Measurements from ENCODE around the gene MED13L. TPM values are rescaled to one million over a fixed set of nuclear protein-coding genes. Genes with fewer than 3 reads are reported as not detected.

The MED13L gene
- total RNA-seq, 1 experiment from 2014 or later = 62.6 TPM

DNA sequence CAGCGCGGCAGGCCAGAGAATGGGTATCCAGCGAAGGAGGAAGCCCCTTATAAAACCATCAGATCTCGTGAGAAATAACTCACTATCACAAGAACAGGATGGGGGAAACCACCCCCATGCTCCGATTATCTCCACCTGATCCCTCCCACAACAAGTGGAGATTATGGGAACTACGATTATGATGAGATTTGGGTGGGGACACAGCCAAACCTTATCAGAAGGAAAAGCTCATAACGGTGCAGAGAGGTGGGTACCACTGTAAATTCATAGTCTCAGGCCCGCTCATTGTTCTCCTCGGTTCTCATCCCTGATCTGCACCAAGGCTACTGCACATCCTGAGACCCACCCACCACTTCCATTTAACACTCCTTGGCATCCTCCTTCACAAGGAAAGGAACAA lies 326.5 kb downstream of the MED13L start:
- no peak for DNase-seq (ENCODE audit: low spot score)
- in situ Hi-C loops (cut with HindIII; ENCODE audit: low sequenced_read_pairs) = no loop called here

- in situ Hi-C loops (cut with HindIII; ENCODE audit: low sequenced_read_pairs) = no loop called here
- DNase-seq (ENCODE audit: low spot score) = no peak
Observed at GRCh38 chr12:115949675-115950074, 327.8 kb downstream of the MED13L start.

DNA sequence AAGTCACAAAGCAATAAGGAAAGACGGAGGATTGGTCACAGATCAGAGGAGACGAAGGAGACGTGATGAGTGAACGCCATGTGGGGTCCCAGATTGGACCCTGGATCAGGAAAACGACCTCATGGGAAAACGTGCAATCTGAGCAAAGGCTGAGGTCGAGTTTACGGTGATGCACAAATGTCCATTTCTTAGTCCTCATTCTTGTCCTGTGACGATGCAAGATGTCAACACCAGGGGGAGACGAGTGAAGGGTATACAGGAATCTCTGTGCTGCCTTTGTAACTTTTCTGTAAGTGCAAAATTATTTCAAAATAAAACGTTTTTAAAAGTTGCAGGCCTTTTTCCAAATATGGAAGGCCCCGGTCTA lies 329.8 kb downstream of the MED13L start:
- no peak for DNase-seq (ENCODE audit: low spot score)
- in situ Hi-C loops (cut with HindIII; ENCODE audit: low sequenced_read_pairs) = no loop called here

GRCh38 chr12:115946867-115947695 lies 330.4 kb downstream of the MED13L start:
- no peak for DNase-seq (ENCODE audit: low spot score)
- in situ Hi-C loops (cut with HindIII; ENCODE audit: low sequenced_read_pairs) = no loop called here

DNA sequence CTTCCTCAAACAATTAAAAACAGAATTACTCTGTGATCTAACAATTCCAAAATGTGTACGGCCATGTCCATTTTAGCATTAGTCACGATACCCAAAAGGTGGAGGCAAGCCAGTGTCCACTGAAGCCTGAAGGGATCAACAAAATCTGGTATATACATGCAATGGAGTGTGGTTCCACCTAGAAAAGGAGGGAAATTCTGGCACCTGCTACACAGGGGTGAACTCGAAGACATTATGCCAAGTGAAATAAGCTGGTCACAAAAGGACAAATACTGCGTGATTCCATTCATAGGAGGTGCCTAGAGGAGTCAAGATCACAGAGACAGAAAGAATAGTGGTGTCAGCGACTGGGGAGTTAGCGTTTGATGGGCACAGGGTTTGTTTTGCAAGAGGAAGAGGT lies 331.4 kb downstream of the MED13L start:
- no peak for DNase-seq (ENCODE audit: low spot score)
- in situ Hi-C loops (cut with HindIII; ENCODE audit: low sequenced_read_pairs) = no loop called here

GRCh38 chr12:115945491-115945885 lies 332.0 kb downstream of the MED13L start:
- in situ Hi-C loops (cut with HindIII; ENCODE audit: low sequenced_read_pairs) = no loop called here
- DNase-seq (ENCODE audit: low spot score) = no peak

- no peak for DNase-seq (ENCODE audit: low spot score)
- in situ Hi-C loops (cut with HindIII; ENCODE audit: low sequenced_read_pairs) = no loop called here
Observed at GRCh38 chr12:115944837-115945490, 332.5 kb downstream of the MED13L start.

GRCh38 chr12:115944392-115944742 lies 333.1 kb downstream of the MED13L start:
- no peak for DNase-seq (ENCODE audit: low spot score)
- in situ Hi-C loops (cut with HindIII; ENCODE audit: low sequenced_read_pairs) = no loop called here

DNA sequence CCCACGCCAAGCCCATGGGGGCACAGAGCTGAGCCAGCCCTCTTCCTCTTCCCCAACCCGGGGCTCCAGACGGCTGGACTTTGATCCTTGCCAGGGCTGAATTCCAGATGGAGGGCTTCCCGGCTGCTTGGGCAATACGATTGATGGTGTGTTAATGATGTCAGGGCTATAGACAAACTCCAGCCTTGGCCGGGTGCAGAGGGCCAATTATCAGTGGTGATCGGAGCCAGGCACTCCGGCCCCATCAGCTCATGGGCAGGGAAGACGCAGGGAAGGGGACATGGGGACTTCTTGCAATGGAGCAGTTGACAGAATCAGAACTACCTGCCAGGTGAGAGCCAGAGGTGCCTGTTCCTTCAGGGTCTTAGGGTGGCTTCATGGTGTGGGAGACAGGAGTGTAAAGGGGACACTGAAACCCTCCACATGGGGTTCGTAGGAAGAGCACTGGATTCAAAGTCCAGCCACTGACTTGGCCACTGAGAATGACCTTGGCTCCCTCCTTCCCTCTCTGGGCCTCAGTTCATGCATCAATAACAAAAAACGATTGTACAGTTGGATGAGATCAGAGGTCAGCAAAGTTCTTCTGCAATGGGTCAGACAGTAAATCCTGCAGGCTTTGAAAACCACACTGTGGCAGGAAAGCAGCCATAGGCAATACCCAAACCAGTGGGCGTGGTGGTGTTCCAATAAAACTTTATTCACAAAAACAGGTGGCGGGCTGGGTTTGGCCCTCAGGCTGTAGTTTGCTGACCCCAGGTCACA lies 333.7 kb downstream of the MED13L start:
- in situ Hi-C loops (cut with HindIII; ENCODE audit: low sequenced_read_pairs) = no loop called here
- no peak for DNase-seq (ENCODE audit: low spot score)

DNA sequence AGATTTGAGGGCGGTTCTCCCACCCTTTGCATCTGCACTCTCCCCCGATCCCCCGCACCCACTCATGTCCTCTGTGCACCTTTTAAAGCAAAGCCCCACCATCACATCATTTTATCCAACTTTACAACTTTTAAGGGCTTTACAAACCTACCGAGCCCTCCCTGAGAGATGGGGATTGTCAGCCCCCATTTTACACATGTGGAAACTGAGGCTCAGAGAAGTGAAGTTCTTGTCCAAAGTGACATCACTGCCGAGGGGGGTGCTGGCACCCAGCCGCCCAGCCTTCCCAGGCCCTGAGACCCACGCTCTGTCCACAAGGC lies 334.2 kb downstream of the MED13L start:
- no peak for DNase-seq (ENCODE audit: low spot score)
- in situ Hi-C loops (cut with HindIII; ENCODE audit: low sequenced_read_pairs) = no loop called here

- DNase-seq (ENCODE audit: low spot score) = no peak
- in situ Hi-C loops (cut with HindIII; ENCODE audit: low sequenced_read_pairs) = no loop called here
Observed at GRCh38 chr12:115942346-115942745, 335.1 kb downstream of the MED13L start.

GRCh38 chr12:115941362-115941761 lies 336.1 kb downstream of the MED13L start:
- DNase-seq (ENCODE audit: low spot score) = no peak
- in situ Hi-C loops (cut with HindIII; ENCODE audit: low sequenced_read_pairs) = no loop called here

GRCh38 chr12:115938794-115939377 lies 338.6 kb downstream of the MED13L start:
- in situ Hi-C loops (cut with HindIII; ENCODE audit: low sequenced_read_pairs) = no loop called here
- DNase-seq (ENCODE audit: low spot score) = no peak

- in situ Hi-C loops (cut with HindIII; ENCODE audit: low sequenced_read_pairs) = no loop called here
- DNase-seq (ENCODE audit: low spot score) = no peak
Observed at GRCh38 chr12:115936997-115937916, 340.2 kb downstream of the MED13L start.

GRCh38 chr12:115934877-115935276 lies 342.6 kb downstream of the MED13L start:
- in situ Hi-C loops (cut with HindIII; ENCODE audit: low sequenced_read_pairs) = no loop called here

DNA sequence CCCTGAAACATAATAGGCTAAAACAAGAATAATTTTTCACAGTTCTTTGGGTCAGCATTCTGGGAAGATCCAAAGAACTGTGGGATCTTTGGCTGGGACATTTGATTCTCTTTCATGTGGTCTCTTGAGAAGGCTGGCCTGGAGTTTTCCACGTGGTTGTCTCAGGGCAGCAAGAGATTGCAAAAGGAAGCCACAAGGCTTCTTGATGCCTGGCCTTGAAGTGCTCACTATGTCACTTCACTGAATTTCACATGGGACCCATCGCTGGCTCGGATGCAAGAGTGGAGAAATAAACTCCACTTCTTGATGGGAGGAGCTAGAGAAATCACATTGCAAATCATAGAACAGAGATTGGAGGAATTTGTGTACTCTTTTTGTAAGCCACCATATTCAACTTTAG lies 343.4 kb downstream of the MED13L start:
- in situ Hi-C loops (cut with HindIII; ENCODE audit: low sequenced_read_pairs) = no loop called here
- no peak for DNase-seq (ENCODE audit: low spot score)

More at GRCh38 chr12:115934877-115935276, 342.6 kb downstream of the MED13L start:
- DNase-seq (ENCODE audit: low spot score) = no peak

DNA sequence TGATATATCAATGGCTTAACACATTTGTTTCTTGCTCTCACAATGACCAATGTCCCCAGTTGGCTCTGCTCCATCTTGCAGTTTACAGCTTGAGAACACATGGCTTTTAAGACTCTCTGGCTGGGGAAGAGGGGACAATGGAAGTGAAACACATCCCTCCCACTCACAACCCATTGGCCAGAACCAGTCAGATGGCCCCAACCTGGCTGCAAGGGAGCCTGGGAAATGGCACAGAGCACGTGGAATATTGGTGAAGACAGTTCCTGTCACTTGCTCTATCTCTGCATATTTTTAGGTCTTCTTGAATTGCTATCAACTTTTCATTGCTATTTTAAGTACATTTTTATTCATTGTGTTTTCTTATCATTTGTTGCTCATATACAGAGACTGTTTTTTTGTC lies 345.4 kb downstream of the MED13L start:
- no peak for DNase-seq (ENCODE audit: low spot score)
- in situ Hi-C loops (cut with HindIII; ENCODE audit: low sequenced_read_pairs) = no loop called here

DNA sequence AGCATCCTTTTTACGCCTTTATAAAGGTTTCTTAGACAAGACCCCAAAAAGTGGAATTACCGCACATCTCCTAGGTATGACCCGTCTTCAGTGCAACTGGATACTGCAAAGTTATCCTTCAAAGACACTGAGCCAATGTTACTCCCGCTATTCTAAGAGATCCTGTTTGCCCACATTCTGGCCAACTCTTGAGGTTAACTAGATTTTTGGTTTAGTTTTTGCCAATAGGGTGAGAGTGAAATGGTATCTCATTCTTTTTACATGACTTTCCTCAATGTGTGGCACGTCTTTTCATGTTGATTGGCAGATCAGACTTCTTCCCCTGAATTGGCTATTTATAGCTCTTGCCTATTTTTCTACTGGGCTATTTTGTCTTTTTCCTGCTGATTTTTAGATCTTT lies 347.2 kb downstream of the MED13L start:
- no peak for DNase-seq (ENCODE audit: low spot score)
- in situ Hi-C loops (cut with HindIII; ENCODE audit: low sequenced_read_pairs) = no loop called here

DNA sequence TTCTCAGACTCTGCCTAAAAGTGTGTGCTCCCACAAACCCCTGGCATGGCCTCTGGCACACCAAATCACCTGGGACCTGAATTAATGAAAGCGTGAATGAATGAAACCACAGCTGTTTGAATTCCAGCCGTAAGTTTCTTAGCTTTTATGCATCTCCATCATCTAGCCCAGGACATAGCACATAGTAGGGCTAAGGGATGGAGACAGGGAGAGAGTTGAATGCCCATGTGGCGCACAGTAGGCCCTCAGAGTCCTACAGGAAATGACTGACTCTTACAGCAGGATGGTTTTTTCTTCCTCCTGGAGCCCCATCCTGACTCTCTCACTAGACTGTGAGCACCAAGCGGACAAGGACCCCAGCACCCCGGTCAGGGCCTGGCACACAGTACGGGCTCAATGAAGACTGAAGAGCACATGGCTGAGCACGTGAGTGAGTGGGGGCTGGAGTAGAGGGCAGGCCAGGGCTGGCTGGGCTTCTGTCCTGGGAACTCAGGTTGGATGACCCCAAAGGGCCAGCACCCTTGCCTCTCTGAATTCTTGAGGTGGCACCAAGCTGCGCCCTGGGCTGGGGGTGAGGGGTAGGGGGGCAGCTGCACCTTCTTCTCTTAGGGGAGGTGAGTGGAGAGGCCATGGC lies 351.3 kb downstream of the MED13L start:
- no peak for DNase-seq (ENCODE audit: low spot score)
- in situ Hi-C loops (cut with HindIII; ENCODE audit: low sequenced_read_pairs) = no loop called here

All from G401 (cell line).